GM12865 (cell line): ENCODE measurements around the gene PTPRM.

Experiments used
- DNase-seq: peaks from one replicate; pipeline ENCODE4 v3.0.0; 2010; ENCODE audit warnings: low read depth
- H3K4me3 ChIP-seq: 2 replicates; pipeline ENCODE4 v1.5.1; 2011; ENCODE audit warnings: mild to moderate bottlenecking, low read depth, low read length, control low read depth
- CTCF ChIP-seq: IDR thresholded peaks from 2 replicates; pipeline ENCODE4 v1.5.1; 2011; ENCODE audit warnings: low read length, control low read depth, low read depth, inconsistent platforms; ENCODE audit not compliant: insufficient read depth; ENCODE audit errors: missing control alignments

Gene PTPRM

GRCh38 chr18:7598167-7599047 lies 31.3 kb downstream of the PTPRM start:
- no peak for DNase-seq
- TF ChIP-seq CTCF, result no peak
- H3K4me3 ChIP-seq, result no peak overlapping the region

GRCh38 chr18:7600036-7600435 lies 32.9 kb downstream of the PTPRM start:
- TF ChIP-seq CTCF, result no peak
- DNase-seq, result no peak
- H3K4me3 ChIP-seq, result no peak overlapping the region

GRCh38 chr18:7600528-7601245 lies 33.6 kb downstream of the PTPRM start:
- no peak for DNase-seq
- H3K4me3 ChIP-seq, result no peak overlapping the region
- TF ChIP-seq CTCF, result no peak

- TF ChIP-seq CTCF, result no peak
- no peak for DNase-seq
- H3K4me3 ChIP-seq, result no peak overlapping the region
These were observed 34.1 kb downstream of the PTPRM start for GRCh38 chr18:7601246-7601615.

- no peak overlapping the region for H3K4me3 ChIP-seq
- TF ChIP-seq CTCF, result no peak
- no peak for DNase-seq
These were observed 34.8 kb downstream of the PTPRM start for GRCh38 chr18:7601936-7602335.

GRCh38 chr18:7603259-7604000 lies 36.3 kb downstream of the PTPRM start:
- DNase-seq, result no peak
- TF ChIP-seq CTCF, result no peak
- no peak overlapping the region for H3K4me3 ChIP-seq
